ENCODE measurements around the gene TNPO2.

DNA sequence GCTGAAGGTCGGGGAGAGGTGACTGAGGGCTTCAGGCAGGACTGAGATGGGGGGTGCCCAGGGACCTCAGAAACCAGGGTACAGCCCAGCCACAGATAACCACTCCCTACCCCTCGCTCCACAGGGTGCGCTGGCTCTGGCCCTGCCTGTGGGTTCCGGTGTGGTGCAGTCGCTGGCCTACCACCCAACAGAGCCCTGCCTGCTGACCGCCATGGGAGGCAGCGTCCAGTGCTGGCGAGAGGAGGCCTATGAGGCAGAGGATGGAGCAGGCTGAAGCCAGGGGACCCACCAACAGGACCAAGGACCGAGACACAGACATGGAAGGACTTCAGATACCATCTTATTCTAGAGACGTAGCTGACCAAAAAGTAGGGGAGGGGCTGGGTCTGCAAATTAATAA lies 48.3 kb downstream of the TNPO2 start:
- TF ChIP-seq, protein P1, sequence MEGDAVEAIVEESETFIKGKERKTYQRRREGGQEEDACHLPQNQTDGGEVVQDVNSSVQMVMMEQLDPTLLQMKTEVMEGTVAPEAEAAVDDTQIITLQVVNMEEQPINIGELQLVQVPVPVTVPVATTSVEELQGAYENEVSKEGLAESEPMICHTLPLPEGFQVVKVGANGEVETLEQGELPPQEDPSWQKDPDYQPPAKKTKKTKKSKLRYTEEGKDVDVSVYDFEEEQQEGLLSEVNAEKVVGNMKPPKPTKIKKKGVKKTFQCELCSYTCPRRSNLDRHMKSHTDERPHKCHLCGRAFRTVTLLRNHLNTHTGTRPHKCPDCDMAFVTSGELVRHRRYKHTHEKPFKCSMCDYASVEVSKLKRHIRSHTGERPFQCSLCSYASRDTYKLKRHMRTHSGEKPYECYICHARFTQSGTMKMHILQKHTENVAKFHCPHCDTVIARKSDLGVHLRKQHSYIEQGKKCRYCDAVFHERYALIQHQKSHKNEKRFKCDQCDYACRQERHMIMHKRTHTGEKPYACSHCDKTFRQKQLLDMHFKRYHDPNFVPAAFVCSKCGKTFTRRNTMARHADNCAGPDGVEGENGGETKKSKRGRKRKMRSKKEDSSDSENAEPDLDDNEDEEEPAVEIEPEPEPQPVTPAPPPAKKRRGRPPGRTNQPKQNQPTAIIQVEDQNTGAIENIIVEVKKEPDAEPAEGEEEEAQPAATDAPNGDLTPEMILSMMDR (IDR thresholded peaks at IDR 0.05), result no peak
- no peak for TF ChIP-seq POLR2A (IDR thresholded peaks at IDR 0.05)
